Measurements from ENCODE around the gene HOXA5.
A peak's percentile ranks its signal among the peaks of the same experiment; 100 is the strongest.

The HOXA5 gene

DNA sequence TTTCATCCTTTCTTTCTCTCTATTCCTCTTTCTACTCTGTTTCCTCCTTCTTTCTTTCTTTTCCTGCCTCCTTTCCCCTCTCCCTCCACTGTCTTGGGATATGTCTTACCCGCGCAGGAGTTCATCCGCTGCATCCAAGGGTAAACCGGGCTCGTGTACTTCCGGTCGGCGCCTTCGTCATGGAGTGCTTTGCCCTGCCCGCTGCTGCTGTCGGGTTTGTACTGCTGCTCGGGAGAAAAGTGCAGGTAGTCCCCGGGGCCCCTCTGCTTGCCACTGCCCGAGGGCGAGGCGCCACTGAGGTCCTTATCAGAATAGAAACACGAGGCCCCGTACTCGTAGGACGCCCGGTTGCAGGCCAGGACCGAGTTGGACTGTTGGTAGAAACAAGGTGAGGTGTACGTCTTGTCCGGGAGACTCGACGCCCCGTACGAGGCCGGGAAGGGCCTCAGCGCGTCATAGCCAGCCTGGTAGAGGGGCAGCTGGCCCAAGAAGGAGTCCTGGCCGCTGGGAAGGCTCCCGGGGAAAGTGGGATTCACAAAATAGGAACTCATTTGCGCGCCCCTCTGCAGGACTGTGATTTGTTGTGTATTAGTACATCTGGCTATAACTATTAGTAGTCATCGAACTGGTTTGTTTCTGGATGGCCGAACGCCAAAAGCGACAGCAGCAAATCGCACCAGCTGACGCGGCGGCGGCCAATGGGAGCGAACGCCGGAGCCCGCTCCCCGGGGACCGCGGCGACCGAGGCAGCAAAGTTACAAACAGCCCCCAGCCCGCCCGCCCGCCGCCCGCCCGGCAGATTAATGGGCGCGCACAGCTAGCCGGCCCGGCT, 3.9 kb upstream of the HOXA5 start, which contains the start of gene HOXA6:
TSS of gene HOXA6 (minus strand) at position 576 of the 832 bp plus-strand sequence. CDS start at position 551, 25 bp downstream.
- Histone ChIP-seq H3K27ac (no peak within 1 kb of the TSS), H3K4me3 (peak within 1 kb of the TSS; percentile 65)
- TF ChIP-seq, protein P1, sequence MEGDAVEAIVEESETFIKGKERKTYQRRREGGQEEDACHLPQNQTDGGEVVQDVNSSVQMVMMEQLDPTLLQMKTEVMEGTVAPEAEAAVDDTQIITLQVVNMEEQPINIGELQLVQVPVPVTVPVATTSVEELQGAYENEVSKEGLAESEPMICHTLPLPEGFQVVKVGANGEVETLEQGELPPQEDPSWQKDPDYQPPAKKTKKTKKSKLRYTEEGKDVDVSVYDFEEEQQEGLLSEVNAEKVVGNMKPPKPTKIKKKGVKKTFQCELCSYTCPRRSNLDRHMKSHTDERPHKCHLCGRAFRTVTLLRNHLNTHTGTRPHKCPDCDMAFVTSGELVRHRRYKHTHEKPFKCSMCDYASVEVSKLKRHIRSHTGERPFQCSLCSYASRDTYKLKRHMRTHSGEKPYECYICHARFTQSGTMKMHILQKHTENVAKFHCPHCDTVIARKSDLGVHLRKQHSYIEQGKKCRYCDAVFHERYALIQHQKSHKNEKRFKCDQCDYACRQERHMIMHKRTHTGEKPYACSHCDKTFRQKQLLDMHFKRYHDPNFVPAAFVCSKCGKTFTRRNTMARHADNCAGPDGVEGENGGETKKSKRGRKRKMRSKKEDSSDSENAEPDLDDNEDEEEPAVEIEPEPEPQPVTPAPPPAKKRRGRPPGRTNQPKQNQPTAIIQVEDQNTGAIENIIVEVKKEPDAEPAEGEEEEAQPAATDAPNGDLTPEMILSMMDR (IDR thresholded peaks at IDR 0.05): no peak
- DNase-seq (ENCODE audit: low spot score): peak; percentile 73

DNA sequence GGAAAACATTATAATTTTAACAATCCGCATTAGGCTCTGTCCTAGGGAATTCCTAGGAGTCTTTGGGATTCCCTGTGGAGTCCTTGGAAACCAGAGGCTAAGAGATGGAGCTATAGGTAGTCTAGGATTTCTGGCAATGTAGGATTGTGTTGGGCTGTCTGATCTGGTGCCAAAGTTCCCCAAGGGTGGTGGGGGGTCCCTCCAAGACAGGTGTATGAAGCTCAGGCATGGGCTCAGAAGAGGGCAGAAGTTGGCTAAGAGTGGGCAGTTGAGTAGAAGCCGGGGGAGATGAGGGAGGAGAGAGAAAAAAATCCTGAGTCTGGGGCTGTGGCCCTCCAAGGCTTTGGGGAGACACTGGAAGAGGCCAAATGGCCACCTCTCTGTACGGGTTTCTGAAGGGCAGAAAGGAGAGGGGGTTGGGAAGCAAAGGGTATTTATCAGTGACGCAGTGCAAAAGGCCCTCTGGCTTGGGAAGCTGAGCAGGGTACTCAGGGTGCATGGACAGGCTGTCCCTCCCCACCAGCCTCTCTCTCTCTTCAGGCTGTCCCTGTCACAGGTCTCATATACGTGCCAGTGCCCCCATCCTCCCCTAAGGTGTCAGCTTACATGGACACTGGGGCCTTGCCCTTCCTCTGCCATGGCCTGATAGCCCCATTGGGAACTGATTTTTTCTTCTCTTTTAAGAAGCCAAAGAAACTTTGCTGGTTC, 3.2 kb upstream of the HOXA5 start:
- no peak overlapping the region for H3K4me3 ChIP-seq
- no peak overlapping the region for H3K27ac ChIP-seq
- DNase-seq (ENCODE audit: low spot score): peak; percentile 54
- TF ChIP-seq, protein P1 (IDR thresholded peaks at IDR 0.05): no peak

DNA sequence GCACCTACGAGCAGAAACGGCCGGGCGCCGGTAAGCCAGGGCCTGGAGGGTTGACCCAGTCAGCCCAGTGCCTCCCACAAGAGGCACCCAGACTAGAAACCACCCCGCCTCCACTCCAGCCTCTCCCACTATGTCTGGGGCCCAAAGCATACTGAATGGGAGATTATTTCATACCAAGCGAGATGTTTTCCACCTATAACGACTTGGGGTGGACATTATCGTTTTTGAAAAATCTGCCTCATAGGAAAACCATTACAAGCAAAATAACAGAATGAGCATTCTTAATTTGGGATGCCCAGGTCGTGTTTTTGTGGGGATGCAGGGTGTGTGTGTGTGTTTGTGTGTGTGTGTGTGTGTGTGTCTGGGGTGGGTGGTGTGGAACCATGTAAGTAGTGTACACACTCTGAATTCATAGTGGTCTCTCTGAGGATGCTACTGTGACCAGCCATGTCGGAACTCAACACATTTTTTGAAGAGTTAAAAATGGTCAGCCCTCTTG, 2.5 kb upstream of the HOXA5 start:
- DNase-seq (ENCODE audit: low spot score): no peak

DNA sequence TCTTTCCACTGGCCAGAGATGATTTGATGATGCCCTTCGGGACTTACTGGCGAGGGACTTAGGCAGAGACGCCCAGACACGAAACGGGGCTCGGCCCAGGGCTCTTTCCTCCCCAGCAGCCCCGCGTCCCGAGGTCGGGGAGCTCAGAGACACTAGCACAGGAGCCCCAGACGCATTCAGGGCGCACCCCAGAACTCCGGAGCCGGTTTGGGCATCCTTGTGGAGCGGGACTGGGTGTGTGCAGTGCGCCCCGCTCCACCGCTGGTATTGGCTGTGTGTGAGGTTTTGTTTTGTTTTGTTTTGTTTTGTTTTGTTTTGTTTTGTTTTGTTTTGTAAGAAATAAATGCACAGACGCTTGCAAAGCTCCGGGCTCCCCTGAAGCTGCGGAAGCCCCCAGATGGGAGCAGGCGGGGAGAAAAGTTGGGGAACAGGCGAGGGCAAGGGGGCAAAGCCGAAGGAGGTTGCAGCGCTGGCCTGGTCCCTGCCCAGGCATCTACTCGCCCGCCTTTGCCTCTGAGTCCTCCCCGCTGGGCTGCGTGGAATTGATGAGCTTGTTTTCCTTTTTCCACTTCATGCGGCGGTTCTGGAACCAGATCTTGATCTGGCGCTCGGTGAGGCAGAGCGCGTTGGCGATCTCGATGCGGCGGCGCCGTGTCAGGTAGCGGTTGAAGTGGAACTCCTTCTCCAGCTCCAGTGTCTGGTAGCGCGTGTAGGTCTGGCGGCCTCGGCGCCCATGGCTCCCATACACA, 1.9 kb upstream of the HOXA5 start:
- TF ChIP-seq, protein P1 (IDR thresholded peaks at IDR 0.05): no peak
- H3K27ac ChIP-seq: no peak overlapping the region
- H3K4me3 ChIP-seq: peak overlapping the region; percentile 30
- peak; percentile 70 for DNase-seq (ENCODE audit: low spot score)

More for the DNA sequence above, 2.5 kb upstream of the HOXA5 start:
- Histone ChIP-seq H3K27ac (no peak overlapping the region), H3K4me3 (no peak overlapping the region)
- TF ChIP-seq, protein P1 (IDR thresholded peaks at IDR 0.05): no peak

DNA sequence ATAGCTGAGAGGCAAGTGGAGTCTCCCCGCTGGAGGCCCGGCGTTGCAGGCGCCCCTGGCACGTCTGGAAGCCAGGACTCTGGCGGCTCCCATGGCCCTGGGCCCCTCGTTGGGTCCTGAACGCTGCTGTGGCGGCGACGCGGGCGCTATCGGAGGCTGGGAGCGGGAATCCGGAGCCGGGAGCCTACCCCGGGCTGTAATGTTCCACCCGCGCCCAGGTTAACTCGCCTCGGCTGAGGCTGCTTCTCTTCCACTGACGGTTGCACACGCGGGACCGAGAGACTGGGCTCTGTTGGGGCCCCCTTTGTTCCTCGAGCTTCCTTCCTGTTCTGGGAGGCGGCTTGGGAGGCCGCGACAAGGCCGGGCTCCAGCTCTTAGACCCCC, 1.3 kb upstream of the HOXA5 start:
- peak overlapping the region; percentile 30 for H3K4me3 ChIP-seq
- no peak overlapping the region for H3K27ac ChIP-seq
- peak; percentile 62 for DNase-seq (ENCODE audit: low spot score)
- TF ChIP-seq, protein P1 (IDR thresholded peaks at IDR 0.05): no peak

DNA sequence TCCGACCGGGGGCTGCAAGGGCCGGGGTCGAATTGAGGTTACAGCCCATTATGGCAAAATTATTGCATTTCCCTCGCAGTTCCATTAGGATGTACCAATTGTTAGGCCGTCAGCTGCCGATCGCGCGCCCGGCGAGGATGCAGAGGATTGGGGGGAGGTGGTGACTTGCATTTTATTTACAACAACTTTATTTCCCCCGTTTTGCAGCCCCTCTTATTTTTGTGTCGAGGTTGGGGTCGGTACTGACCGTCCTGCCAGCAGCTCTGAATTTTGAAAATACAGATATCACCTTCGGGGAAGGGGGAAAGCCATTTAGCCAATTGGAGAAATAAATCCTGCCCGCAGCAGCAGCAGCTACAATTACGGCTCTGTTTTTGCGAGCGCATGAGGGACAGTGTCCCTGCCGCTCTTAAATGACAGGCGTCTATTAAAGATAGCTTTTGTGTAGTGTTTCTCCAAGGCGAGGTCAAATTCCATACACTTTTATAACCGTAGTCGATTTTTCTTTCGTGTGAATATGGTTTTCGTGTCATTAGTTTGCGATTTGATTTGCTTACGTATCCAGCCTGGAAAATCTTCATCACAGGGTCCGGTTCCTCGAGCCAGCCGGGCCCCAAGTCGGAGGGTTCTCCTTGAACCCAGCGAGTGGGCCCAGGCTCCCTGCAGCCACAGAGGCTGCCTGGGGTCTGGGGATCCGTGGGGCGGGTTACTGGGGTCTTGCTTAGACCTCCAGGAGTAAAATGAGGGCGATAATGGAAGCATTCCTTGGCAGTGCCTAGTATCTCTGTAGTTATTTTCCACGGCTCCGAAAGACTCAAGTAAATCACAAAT, 684 bp upstream of the HOXA5 start:
- Histone ChIP-seq H3K27ac (no peak overlapping the region), H3K4me3 (peak overlapping the region; percentile 67)
- peak; percentile 55 for DNase-seq (ENCODE audit: low spot score)
- TF ChIP-seq, protein P1 (IDR thresholded peaks at IDR 0.05): no peak
